ENCODE measurements around the gene C1orf198.

C1orf198 gene

DNA sequence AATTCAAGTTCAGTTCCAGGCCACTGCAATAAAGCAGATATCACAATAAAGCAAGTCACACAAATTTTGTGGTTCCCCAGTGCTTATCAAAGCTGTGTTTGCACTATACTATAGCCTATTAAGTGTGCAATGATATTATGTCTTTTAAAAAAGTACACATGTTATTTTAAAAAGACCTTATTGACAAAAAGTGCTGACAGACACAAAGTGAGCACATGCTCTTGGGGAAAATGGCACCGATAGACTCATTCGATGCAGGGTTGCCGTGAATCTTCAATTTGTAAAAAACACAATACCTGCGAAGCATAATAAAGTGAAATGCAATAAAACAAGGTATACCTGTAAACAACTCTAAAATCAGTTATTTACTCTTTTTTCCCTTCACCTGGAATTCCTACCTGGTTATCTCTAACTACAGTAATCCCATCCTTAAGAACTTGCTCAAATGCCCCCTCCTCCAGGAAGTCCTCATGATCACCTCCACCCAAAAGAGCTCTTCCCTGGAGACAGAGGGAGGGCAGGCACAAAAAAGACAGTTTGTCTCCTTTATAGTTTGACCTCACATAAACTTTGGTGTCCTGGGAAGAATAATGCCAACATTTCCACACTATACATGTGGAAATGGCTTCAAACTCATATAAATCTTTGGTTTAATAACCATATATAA, 9.7 kb upstream of the C1orf198 start:
- no peaks in the 10 kb centered on the region for H3F3A ChIP-seq (ENCODE audit: insufficient read depth, low read length)
- H3K4me3 ChIP-seq (ENCODE audit: low read depth, low read length, poor library complexity, severe bottlenecking), result no peak overlapping the region
- H3K4me2 ChIP-seq (ENCODE audit: low read length), result no peak overlapping the region
- H3K27ac ChIP-seq (ENCODE audit: low read depth, low read length, poor library complexity, severe bottlenecking), result no peak overlapping the region
- H2AFZ ChIP-seq (ENCODE audit: low read length), result no peak overlapping the region
- H3K27me3 ChIP-seq (ENCODE audit: insufficient read depth, low read length), result 0 out of 2 replicates have a peak, but pooled peaks cover 11% of the 10 kb centered on the region
- no peak overlapping the region for H3K9ac ChIP-seq (ENCODE audit: low read length)
- H4K20me1 ChIP-seq (ENCODE audit: insufficient read depth, low read length), result no peaks in the 10 kb centered on the region
- H3K79me2 ChIP-seq (ENCODE audit: insufficient read depth, low read length), result no peaks in the 10 kb centered on the region
- no peaks in the 10 kb centered on the region for H3K4me1 ChIP-seq (ENCODE audit: insufficient read depth, low read length, severe bottlenecking)
- no peak for TF ChIP-seq CTCF (IDR thresholded peaks at IDR 0.05; ENCODE audit: low read length)
- no peak for TF ChIP-seq EZH2 (IDR thresholded peaks at IDR 0.05; ENCODE audit: borderline replicate concordance, low read length)
- no peaks in the 10 kb centered on the region for H3K9me3 ChIP-seq (ENCODE audit: low read length)
- no peaks in the 10 kb centered on the region for H3K36me3 ChIP-seq (ENCODE audit: insufficient read depth, low read length)
- no peaks in the 10 kb centered on the region for H3K9me2 ChIP-seq (ENCODE audit: low read depth, low read length)

DNA sequence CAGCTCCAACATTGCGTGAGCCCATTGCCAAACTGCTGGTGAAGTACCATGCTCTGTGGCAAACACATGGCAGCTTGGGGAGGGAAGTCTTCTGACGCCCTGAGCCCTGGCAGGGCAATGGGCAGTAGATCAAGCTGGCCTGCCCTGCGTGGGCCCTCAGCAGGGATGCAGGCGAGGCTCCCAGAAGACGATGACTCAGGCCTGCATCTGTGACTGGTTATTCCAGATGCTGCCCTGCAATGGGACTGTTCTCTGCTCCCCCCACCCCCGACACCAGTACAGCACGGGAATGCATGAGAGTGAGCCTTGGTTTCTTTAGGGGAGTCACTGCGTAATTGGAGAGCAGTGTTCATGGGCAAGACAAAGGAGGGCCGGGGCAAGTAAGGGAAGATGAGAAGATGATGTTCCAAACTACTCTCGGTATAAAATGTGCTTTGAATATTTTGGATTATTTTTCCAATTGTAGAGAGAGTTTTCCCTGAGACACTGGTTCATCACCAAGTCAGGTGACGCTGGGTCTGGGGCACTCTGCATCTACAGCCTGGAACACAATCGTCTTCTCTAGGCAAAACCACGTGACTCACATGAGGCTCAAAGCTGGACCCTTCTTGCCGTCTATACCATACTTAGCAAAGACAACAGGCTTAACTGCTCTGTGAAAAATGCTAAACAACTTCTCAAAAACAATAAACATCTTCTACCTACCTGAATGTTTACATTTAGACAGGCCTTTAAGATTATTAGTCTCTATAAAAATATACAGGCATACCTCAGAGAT, 9.0 kb upstream of the C1orf198 start:
- H4K20me1 ChIP-seq (ENCODE audit: insufficient read depth, low read length), result no peaks in the 10 kb centered on the region
- H3K27me3 ChIP-seq (ENCODE audit: insufficient read depth, low read length), result 0 out of 2 replicates have a peak, but pooled peaks cover 11% of the 10 kb centered on the region
- no peaks in the 10 kb centered on the region for H3K36me3 ChIP-seq (ENCODE audit: insufficient read depth, low read length)
- no peak overlapping the region for H2AFZ ChIP-seq (ENCODE audit: low read length)
- no peaks in the 10 kb centered on the region for H3K9me2 ChIP-seq (ENCODE audit: low read depth, low read length)
- H3F3A ChIP-seq (ENCODE audit: insufficient read depth, low read length), result no peaks in the 10 kb centered on the region
- no peak overlapping the region for H3K9ac ChIP-seq (ENCODE audit: low read length)
- no peak overlapping the region for H3K4me2 ChIP-seq (ENCODE audit: low read length)
- H3K79me2 ChIP-seq (ENCODE audit: insufficient read depth, low read length), result no peaks in the 10 kb centered on the region
- H3K9me3 ChIP-seq (ENCODE audit: low read length), result no peaks in the 10 kb centered on the region
- H3K4me1 ChIP-seq (ENCODE audit: insufficient read depth, low read length, severe bottlenecking), result no peaks in the 10 kb centered on the region
- no peak overlapping the region for H3K4me3 ChIP-seq (ENCODE audit: low read depth, low read length, poor library complexity, severe bottlenecking)
- TF ChIP-seq EZH2 (IDR thresholded peaks at IDR 0.05; ENCODE audit: borderline replicate concordance, low read length) (no peak), CTCF (IDR thresholded peaks at IDR 0.05; ENCODE audit: low read length) (no peak)
- H3K27ac ChIP-seq (ENCODE audit: low read depth, low read length, poor library complexity, severe bottlenecking), result no peak overlapping the region

DNA sequence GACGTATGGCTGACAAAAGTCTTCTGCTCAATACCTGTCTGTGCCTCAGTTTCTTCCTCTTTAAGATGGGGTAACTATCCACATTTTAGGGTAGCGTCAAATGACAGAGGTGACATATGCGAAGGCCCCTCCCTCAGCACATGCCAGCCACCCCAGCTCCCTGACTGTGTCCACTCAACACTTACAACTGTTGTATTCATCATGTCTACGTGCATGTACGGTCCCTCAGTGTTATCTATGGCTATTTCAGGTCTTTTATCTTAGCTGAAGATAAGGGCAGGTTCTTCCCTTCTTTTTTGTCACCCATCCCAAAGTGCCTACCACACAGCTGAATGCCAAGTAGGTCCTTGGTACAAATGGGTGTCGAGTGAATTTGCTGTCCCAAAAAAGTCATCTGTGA, 8.3 kb upstream of the C1orf198 start:
- H3K4me2 ChIP-seq (ENCODE audit: low read length), result no peak overlapping the region
- H4K20me1 ChIP-seq (ENCODE audit: insufficient read depth, low read length), result no peaks in the 10 kb centered on the region
- no peaks in the 10 kb centered on the region for H3K4me1 ChIP-seq (ENCODE audit: insufficient read depth, low read length, severe bottlenecking)
- no peaks in the 10 kb centered on the region for H3K9me3 ChIP-seq (ENCODE audit: low read length)
- no peak overlapping the region for H3K27ac ChIP-seq (ENCODE audit: low read depth, low read length, poor library complexity, severe bottlenecking)
- H3K4me3 ChIP-seq (ENCODE audit: low read depth, low read length, poor library complexity, severe bottlenecking), result no peak overlapping the region
- H3K79me2 ChIP-seq (ENCODE audit: insufficient read depth, low read length), result no peaks in the 10 kb centered on the region
- H3K9ac ChIP-seq (ENCODE audit: low read length), result no peak overlapping the region
- no peaks in the 10 kb centered on the region for H3K9me2 ChIP-seq (ENCODE audit: low read depth, low read length)
- no peaks in the 10 kb centered on the region for H3F3A ChIP-seq (ENCODE audit: insufficient read depth, low read length)
- 0 out of 2 replicates have a peak, but pooled peaks cover 8% of the 10 kb centered on the region for H3K27me3 ChIP-seq (ENCODE audit: insufficient read depth, low read length)
- TF ChIP-seq CTCF (IDR thresholded peaks at IDR 0.05; ENCODE audit: low read length) (no peak), EZH2 (IDR thresholded peaks at IDR 0.05; ENCODE audit: borderline replicate concordance, low read length) (no peak)
- no peaks in the 10 kb centered on the region for H3K36me3 ChIP-seq (ENCODE audit: insufficient read depth, low read length)
- no peak overlapping the region for H2AFZ ChIP-seq (ENCODE audit: low read length)

All from OCI-LY1 (cell line).